GM21786 (cell line): ENCODE results near the gene NIM1K.
"Not testable (repeated sequence)": the region's sequence is repeated elsewhere in the genome, so short reads cannot be mapped to it uniquely, and the experiment has no call there.

Experiments
- ATAC-seq: cut with Tn5 transposase; IDR thresholded peaks from one replicate; pipeline ENCODE4 v1.9.1; 2021; ENCODE audit not compliant: unreplicated experiment

The NIM1K gene

GRCh38 chr5:43279548-43280274, 87.7 kb downstream of the NIM1K start:
- ATAC-seq = no peak

GRCh38 chr5:43281840-43282658, 90.0 kb downstream of the NIM1K start:
- no peak for ATAC-seq

- no peak for ATAC-seq
These were observed 94.6 kb downstream of the NIM1K start for GRCh38 chr5:43286623-43287022.

- no peak for ATAC-seq
These were observed 95.5 kb downstream of the NIM1K start for GRCh38 chr5:43287493-43287892.

DNA sequence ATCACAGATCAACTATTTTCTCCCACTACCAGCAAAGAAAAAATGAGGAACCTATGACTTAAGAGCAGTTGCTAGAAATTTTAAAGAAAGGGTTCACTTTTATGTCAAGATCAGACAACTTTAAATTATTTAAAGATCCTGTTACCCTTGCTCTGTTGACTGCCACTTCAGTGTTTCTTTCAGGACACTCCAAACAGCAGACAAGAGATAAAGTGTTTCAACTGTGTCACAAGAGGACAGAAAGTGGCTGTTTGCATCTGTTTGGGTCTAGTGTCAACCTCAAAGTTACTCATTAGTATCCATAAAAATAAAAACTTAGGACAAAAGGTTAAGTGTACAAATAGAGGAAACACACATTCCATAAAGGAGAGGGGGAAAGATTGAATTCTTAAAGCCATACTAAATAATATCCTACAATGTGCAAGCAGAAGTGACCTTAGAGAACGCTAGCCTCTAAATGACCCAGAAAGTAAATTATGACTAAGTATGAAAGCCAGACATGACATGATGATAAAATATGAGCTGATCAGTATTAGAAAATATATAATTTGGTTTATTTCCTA, 96.3 kb downstream of the NIM1K start:
- no peak for ATAC-seq

DNA sequence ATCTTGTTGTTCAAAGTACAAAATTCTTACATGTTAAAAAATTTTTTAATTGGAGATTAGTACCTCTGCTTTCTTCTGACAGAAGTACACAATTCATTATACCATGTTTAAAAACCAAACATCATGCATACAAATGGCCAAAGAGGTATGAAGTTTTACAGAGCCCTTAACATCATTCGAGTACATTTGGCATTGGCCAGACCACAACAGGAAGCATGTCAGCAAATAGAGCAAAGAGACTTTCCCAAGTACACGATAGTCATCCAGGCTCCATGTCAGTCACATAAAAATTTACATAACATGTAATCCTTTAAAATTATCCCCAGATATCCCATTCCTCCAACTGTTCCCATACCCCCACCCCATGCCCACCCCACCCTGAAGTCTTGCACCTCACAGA, 98.7 kb downstream of the NIM1K start:
- ATAC-seq = no peak

- no peak for ATAC-seq
These were observed 102.2 kb downstream of the NIM1K start for GRCh38 chr5:43294226-43294625.

GRCh38 chr5:43295202-43295601, 103.2 kb downstream of the NIM1K start:
- no peak for ATAC-seq

DNA sequence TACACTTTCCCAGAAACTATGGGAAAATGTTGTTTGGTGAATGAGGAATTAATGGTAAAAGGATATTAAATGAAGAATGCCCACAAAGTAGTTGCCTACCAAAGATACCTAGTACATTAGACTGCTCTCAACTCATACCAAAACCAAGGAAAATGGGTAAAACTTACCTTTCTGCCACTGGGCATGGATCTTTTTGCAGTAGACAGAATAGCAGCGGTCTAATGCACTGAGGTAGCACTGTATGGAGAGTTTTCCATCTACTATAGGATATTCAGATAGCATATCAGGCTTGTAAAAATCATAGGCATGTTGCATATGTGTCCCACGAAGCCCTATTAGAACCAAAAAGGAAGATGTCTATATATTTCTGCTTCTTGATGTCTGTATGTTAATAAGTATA, 104.8 kb downstream of the NIM1K start:
- no peak for ATAC-seq

DNA sequence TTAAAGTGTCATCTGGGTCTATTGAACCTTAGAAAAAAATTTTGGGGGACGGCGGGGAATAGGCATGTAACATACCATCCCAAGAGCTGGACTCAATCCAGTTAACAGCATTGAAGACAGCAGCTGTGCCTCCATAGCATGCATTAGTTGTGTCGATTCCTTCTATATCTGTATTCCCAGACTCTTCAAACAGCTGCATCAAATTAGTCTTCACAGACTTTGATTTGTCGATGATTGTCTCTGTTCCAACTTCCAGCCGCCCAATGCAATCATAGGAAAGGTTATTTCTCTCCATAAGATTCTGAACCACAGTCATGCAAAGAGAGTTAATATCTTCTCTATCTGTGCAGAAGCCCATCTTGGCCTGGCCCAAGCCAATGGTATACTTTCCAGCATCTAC, 106.4 kb downstream of the NIM1K start:
- no peak for ATAC-seq

GRCh38 chr5:43300112-43300511, 108.1 kb downstream of the NIM1K start:
- ATAC-seq = no peak

- ATAC-seq = no peak
These were observed 109.6 kb downstream of the NIM1K start for GRCh38 chr5:43301653-43302091.

GRCh38 chr5:43302481-43302880, 110.5 kb downstream of the NIM1K start:
- no peak for ATAC-seq

DNA sequence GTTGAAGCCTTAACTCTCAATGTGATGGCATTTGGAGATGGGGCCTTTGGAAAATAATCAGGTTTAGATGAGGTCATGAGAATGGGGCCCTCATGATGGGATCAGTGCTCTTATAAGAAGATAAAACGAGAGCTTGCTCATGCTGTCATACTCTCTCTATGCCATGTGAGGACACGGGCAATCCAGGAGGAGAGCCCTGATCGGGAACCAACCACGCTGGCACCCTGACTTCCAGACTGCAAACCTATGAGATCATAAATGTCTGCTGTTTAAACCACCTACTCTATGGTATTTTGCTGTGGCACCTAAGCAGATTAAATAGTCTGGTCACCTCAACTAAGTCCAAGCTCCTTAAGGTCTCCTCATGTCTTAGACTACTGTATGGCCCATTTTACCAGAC, 111.2 kb downstream of the NIM1K start:
- no peak for ATAC-seq

DNA sequence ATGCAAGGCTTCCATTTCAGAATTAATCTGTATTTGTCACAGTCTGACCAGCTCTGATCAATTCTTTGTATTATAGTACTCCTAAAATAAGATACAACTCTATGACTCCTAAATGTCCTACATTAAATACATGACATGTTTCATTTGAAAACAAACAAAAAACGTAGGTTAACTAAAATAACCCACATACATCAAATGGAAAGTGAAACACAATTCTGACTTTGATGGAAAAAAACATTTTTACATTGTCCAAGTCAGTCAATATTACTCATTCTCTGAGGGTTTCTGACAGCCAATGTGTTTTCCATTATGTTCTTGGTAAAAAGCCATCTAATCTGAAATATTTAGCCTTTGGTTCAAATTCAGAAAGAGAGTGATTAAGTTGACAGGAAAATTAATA, 112.5 kb downstream of the NIM1K start:
- no peak for ATAC-seq

DNA sequence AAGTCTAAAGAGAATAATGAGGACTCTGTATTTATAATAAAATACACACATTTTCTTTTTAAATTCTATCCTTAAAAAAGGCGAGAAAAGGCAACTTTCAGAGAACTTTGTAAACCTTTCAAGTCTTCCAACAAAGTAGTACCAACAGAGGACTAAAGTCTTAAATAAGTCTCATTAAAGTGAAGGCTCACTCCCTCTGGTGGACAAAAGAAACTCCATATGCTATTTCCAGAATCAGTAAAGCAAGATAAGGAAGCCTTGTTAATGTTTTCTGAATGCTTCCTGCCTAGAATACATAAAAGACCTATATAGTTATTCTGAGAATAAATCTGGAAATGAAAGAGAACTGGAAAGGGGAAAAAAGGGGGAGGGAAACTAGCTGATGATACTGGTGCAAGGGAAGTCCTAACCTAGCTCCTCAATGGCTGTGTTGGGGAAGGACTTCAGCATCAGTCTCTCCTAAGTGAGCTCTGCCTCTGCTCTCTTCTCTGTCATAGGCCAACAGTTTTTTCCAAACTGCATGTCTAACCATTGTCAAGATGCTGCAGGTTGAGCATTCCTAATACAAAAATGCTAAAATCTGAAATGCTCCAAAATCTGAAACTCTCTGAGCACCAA, 114.0 kb downstream of the NIM1K start:
- ATAC-seq = peak; percentile 52

DNA sequence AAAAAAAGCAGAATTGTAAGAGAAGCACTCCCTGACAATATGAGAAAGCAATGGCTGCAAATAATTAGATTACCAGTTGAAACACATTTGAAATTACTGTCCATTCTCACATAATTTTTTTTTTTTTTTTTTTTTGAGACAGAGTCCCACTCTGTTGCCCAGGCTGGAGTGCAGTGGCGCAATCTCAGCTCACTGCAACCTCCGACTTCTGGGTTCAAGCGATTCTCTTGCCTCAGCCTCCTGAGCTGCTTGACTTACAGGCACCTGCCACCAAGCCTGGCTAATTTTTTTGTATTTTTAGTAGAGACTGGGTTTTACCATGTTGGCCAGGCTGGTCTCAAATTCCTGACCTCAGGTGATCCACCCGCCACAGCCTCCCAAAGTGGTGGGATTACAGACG, 114.9 kb downstream of the NIM1K start:
- not testable (repeated sequence) for ATAC-seq

DNA sequence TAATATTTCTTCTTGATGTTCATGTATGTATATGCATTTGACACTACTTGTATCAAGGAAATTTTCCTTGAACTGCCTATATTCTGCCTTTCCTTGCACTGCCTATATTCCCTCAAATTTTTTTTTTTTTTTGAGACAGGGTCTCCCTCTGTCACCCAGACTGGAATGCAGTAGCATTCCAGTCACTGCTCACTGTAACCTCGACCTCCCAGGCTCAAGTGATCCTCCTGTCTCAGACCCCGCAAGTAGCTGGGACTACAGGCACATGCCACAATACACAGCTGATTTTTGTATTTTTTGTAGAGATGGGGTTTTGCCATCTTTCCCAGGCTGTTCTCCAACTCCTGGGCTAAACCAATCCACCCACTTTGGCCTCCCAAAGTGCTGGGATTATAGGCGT, 117.1 kb downstream of the NIM1K start:
- no peak for ATAC-seq

DNA sequence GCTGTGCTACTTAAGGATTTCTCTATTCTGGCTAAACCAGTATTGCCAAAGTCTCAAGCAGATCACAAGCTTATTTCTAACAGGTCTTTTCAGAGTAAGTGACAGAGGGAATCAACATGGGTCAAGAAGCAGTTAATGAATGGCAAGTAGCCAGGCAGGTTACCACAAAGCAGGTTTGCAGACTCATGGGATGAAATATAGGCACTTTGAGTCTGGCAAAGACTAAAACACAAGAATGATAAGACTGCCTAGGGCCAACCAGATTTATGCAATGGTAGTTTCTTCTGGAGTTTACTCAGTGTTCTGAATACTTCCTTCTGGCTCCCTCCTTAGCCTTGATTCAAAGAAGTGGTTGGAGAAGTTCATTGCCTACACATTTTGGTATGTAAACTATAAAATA, 117.6 kb downstream of the NIM1K start:
- no peak for ATAC-seq

DNA sequence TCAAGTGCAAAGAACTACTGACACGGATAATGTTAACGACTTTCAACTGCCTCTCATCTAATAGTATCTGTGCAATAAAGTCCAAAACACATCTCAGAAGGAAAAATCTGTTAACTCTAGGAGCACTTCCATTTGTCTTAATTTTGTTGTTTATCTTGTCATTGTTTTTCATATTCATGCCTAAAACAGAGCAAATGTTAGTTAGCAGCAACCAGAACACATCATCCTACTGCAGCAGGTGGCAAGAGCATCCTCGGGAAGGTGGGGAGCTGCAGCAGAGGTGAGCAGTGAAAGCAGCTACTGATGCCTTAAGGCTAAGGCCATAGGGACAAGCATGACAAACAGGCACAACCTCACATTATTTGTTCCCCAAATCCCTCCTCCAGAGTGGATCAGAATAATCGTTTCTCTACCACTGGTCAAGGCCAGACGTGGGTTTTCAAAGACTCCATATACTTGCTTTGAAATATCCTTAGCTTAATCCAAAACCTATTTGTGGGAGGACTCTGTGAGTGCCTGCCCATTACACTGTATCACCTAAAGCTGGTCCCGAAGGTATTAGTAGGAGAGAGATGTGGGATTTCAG, 120.1 kb downstream of the NIM1K start:
- no peak for ATAC-seq

DNA sequence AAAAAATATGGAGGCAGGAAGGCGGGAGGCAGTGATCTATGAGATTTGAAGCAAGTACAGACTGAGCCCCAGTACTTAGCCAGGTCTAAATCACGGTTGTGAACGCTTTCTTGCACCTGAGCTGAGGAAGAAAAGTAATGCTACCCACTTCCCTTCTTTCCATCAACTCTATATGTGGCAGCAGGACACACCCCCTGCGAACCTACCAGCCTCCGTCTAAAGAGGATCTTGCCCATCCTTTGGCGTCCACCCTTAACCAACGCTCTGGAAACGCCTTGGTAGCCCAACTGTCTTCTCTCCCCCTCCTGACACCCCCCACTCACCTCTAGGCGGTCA, 120.6 kb downstream of the NIM1K start:
- peak; percentile 4 for ATAC-seq
